NCI-H1436 (cell line): Measurements from ENCODE around the gene BMERB1.
A peak's percentile ranks its signal among the peaks of the same experiment; 100 is the strongest.
"Not testable (repeated sequence)": the region's sequence is repeated elsewhere in the genome, so short reads cannot be mapped to it uniquely, and the experiment has no call there.

Experiments used
- DNase-seq: peaks from one replicate; lab custom pipeline; 2025; lab: John Stamatoyannopoulos, UW

Gene BMERB1

GRCh38 chr16:15434425-15435215, at the start of gene BMERB1:
TSS of gene BMERB1 (plus strand) at chr16:15434588. CDS start at chr16:15434654, 66 bp downstream.
- peak; percentile 81 for DNase-seq

GRCh38 chr16:15388060-15388459, 46.3 kb upstream of the BMERB1 start:
- DNase-seq = not testable (repeated sequence)

- not testable (repeated sequence) for DNase-seq
Measured at GRCh38 chr16:15389916-15390315, 44.5 kb upstream of the BMERB1 start.

GRCh38 chr16:15393025-15393424, 41.4 kb upstream of the BMERB1 start:
- DNase-seq = not testable (repeated sequence)

- DNase-seq = peak; percentile 0
Measured at GRCh38 chr16:15395631-15396508, 38.5 kb upstream of the BMERB1 start, which contains the start of gene MPV17L. TSS of gene MPV17L (plus strand) at chr16:15395754. CDS start at chr16:15395898, 144 bp downstream.

GRCh38 chr16:15396509-15396829, 37.9 kb upstream of the BMERB1 start:
- not testable (repeated sequence) for DNase-seq

GRCh38 chr16:15396948-15397594, 37.3 kb upstream of the BMERB1 start:
- no peak for DNase-seq

- no peak for DNase-seq
Measured at GRCh38 chr16:15398618-15399316, 35.6 kb upstream of the BMERB1 start.

GRCh38 chr16:15399317-15399716, 35.1 kb upstream of the BMERB1 start:
- no peak for DNase-seq

- not testable (repeated sequence) for DNase-seq
Measured at GRCh38 chr16:15400314-15400713, 34.1 kb upstream of the BMERB1 start.

DNA sequence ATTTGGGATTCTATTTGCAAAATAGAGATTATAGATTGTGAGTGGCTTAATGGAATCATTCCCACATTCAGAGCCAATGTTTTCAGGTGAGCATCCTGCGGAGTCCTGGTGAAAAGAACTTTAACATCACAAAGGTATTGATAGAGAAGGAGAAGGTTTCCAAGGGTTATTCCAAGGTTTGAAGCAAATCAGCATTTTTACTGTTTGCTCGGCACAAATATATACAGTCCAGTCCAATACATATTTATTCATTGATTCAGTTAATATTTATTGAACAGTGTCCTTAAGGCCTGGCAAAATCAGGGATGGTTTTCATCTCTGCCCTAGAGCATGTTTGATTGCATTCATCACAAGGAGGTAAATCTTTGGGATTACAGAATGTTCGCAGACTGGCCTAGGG, 32.4 kb upstream of the BMERB1 start:
- no peak for DNase-seq

DNA sequence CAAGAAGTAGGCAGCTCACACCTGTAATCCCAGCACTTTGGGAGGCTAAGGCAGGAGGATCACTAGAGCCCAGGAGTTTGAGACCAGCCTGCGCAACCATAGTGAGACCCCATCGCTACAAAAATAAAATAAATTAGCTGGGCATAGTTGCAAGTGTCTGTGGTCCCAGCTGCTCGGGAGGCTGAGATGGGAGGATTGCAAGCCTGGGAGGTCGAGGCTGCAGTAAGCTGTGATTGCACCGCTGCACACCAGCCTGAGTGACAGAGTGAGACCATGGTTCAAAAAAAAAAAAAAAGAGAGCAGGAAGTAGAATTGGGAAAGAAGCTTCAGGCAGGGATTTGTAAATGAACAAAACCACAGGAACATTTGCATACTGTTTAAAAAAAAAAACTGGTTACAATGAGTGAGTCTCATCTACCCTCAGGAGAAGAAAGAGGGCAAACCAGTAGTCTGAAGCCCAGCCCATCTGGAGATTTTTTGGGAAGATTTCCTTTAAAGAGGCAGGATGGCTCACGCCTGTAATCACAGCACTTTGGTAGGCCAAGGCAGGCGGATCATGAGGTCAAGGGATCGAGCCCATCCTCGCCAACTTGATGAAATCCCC, 30.9 kb upstream of the BMERB1 start:
- DNase-seq = no peak

DNA sequence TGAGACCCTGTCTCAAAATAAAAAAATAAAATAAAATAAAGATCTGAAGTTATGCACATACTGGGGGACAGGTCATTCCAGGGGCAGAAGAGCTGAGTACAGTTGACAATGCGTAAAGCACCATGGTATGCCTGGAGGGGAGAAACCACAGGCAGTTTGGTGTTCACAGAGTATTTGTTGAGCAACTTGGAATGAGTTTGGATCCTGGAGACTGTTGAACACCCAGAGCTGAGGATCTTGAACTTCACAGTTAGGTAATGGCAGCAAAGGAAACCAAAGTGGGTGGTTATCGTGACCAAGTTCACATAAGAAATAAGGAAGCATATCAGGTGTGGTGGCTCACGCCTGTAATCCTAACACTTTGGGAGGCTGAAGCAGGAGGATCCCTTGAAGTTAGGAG, 30.3 kb upstream of the BMERB1 start:
- not testable (repeated sequence) for DNase-seq

DNA sequence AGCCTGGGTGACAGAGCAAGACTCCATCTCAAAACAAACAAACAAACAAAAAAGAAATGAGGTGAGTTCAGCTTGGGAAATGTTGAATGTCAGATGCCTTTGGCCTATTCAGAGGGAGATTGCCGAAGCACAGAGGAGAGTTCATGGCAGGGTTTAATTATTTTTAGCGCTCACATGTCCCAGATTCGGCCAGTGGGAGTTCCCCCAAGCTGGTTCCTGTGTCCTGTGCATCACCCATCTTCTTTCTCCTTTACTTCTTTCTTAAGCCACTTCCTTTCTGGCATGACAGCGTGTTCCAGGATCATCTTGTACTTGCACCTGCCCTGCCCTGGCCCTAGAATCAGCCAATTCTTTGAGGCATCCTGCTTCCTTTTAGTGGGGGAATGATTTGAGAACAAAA, 29.6 kb upstream of the BMERB1 start:
- no peak for DNase-seq

- DNase-seq = not testable (repeated sequence)
Measured at GRCh38 chr16:15407756-15408155, 26.6 kb upstream of the BMERB1 start.

GRCh38 chr16:15409476-15409875, 24.9 kb upstream of the BMERB1 start:
- not testable (repeated sequence) for DNase-seq

- no peak for DNase-seq
Measured at GRCh38 chr16:15415511-15415985, 18.8 kb upstream of the BMERB1 start.

GRCh38 chr16:15417197-15417596, 17.2 kb upstream of the BMERB1 start:
- DNase-seq = no peak

GRCh38 chr16:15418206-15418605, 16.2 kb upstream of the BMERB1 start:
- DNase-seq = no peak

DNA sequence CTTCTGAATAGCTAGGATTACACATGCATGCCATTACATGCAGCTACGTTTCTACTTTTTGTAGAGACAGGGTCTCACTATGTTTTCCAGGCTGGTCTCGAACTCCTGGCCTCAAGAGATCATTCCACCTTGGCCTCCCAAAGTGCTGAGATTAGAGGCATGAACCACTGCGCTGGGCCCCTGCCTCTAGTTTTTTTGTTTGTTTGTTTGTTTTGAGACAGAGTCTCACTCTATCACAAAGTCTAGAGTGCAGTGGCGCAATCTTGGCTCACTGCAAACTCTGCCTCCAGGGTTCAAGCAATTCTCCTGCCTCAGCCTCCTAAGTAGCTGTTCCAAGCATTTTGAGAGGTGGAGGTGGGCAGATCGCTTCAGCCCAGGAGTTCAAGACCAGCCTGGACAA, 12.7 kb upstream of the BMERB1 start:
- DNase-seq = not testable (repeated sequence)

DNA sequence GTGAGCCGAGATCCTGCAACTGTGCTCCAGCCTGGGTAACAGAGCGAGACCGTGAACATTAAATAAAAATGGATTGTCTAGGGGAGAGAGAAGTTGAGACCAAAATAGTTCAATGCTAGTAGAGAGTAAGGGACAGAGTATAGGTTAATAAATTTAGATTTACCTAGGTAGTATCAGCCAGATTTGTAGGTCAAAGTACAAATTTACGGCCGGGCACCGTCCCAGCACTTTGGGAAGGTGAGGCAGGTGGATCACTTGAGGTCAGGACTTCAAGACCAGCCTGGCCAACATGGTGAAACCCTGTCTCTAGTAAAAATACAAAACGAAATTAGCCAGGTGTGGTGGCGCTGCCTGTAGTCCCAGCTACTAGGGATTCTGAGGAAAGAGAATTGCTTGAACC, 12.2 kb upstream of the BMERB1 start:
- no peak for DNase-seq
